ENCODE results near the gene SHTN1.

Gene SHTN1

GRCh38 chr10:116919164-116919563, 85.8 kb downstream of the SHTN1 start:
- TF ChIP-seq EGR1 (IDR thresholded peaks at IDR 0.05) (no peak), YY1 (IDR thresholded peaks at IDR 0.05; ENCODE audit: low read depth) (no peak), NFIC (IDR thresholded peaks at IDR 0.05) (no peak), CEBPB (IDR thresholded peaks at IDR 0.05) (no peak), EP300 (IDR thresholded peaks at IDR 0.05; ENCODE audit: borderline replicate concordance) (no peak), TEAD4 (IDR thresholded peaks at IDR 0.05) (no peak), ZBTB7A (IDR thresholded peaks at IDR 0.05; ENCODE audit: low read depth) (no peak), FOXM1 (IDR thresholded peaks at IDR 0.05; ENCODE audit: borderline replicate concordance, low read depth) (no peak)

- TF ChIP-seq EGR1 (IDR thresholded peaks at IDR 0.05), result no peak
- TF ChIP-seq FOXM1 (IDR thresholded peaks at IDR 0.05; ENCODE audit: borderline replicate concordance, low read depth), result no peak
- TF ChIP-seq YY1 (IDR thresholded peaks at IDR 0.05; ENCODE audit: low read depth), result no peak
- no peak for TF ChIP-seq CEBPB (IDR thresholded peaks at IDR 0.05)
- no peak for TF ChIP-seq TCF12 (IDR thresholded peaks at IDR 0.05; ENCODE audit: low read depth)
- TF ChIP-seq CREB1 (IDR thresholded peaks at IDR 0.05; ENCODE audit: low read depth), result no peak
- no peak for TF ChIP-seq TAF1 (IDR thresholded peaks at IDR 0.05; ENCODE audit: low read depth)
- no peak for TF ChIP-seq TEAD4 (IDR thresholded peaks at IDR 0.05)
- TF ChIP-seq NFIC (IDR thresholded peaks at IDR 0.05), result no peak
- no peak for TF ChIP-seq REST (IDR thresholded peaks at IDR 0.05; ENCODE audit: low read depth)
- no peak for TF ChIP-seq MAX (IDR thresholded peaks at IDR 0.05)
- no peak for TF ChIP-seq RAD21 (IDR thresholded peaks at IDR 0.05; ENCODE audit: low read depth)
- TF ChIP-seq EP300 (IDR thresholded peaks at IDR 0.05; ENCODE audit: borderline replicate concordance), result no peak
These were observed 86.4 kb downstream of the SHTN1 start for GRCh38 chr10:116918583-116918982.

GRCh38 chr10:116917481-116917880, 87.5 kb downstream of the SHTN1 start:
- TF ChIP-seq EP300 (IDR thresholded peaks at IDR 0.05; ENCODE audit: borderline replicate concordance), result no peak
- no peak for TF ChIP-seq CEBPB (IDR thresholded peaks at IDR 0.05)
- no peak for TF ChIP-seq TCF12 (IDR thresholded peaks at IDR 0.05; ENCODE audit: low read depth)
- TF ChIP-seq TEAD4 (IDR thresholded peaks at IDR 0.05), result no peak
- TF ChIP-seq NFIC (IDR thresholded peaks at IDR 0.05), result no peak
- TF ChIP-seq MAX (IDR thresholded peaks at IDR 0.05), result no peak
- no peak for TF ChIP-seq FOXM1 (IDR thresholded peaks at IDR 0.05; ENCODE audit: borderline replicate concordance, low read depth)
- TF ChIP-seq RAD21 (IDR thresholded peaks at IDR 0.05; ENCODE audit: low read depth), result no peak
- TF ChIP-seq REST (IDR thresholded peaks at IDR 0.05; ENCODE audit: low read depth), result no peak
- no peak for TF ChIP-seq TAF1 (IDR thresholded peaks at IDR 0.05; ENCODE audit: low read depth)
- no peak for TF ChIP-seq EGR1 (IDR thresholded peaks at IDR 0.05)
- TF ChIP-seq ZBTB7A (IDR thresholded peaks at IDR 0.05; ENCODE audit: low read depth), result no peak
- no peak for TF ChIP-seq CREB1 (IDR thresholded peaks at IDR 0.05; ENCODE audit: low read depth)
- no peak for TF ChIP-seq YY1 (IDR thresholded peaks at IDR 0.05; ENCODE audit: low read depth)
- no peak for TF ChIP-seq USF1 (IDR thresholded peaks at IDR 0.05)

GRCh38 chr10:116915340-116915739, 89.6 kb downstream of the SHTN1 start:
- TF ChIP-seq RAD21 (IDR thresholded peaks at IDR 0.05; ENCODE audit: low read depth) (no peak), NFIC (IDR thresholded peaks at IDR 0.05) (no peak), USF1 (IDR thresholded peaks at IDR 0.05) (no peak), TEAD4 (IDR thresholded peaks at IDR 0.05) (no peak)

- no peak for TF ChIP-seq CEBPB (IDR thresholded peaks at IDR 0.05)
- TF ChIP-seq NFIC (IDR thresholded peaks at IDR 0.05), result no peak
- no peak for TF ChIP-seq EGR1 (IDR thresholded peaks at IDR 0.05)
- no peak for TF ChIP-seq YY1 (IDR thresholded peaks at IDR 0.05; ENCODE audit: low read depth)
- no peak for TF ChIP-seq FOXM1 (IDR thresholded peaks at IDR 0.05; ENCODE audit: borderline replicate concordance, low read depth)
- TF ChIP-seq TCF12 (IDR thresholded peaks at IDR 0.05; ENCODE audit: low read depth), result no peak
- TF ChIP-seq ZBTB7A (IDR thresholded peaks at IDR 0.05; ENCODE audit: low read depth), result no peak
- TF ChIP-seq TEAD4 (IDR thresholded peaks at IDR 0.05), result no peak
- TF ChIP-seq RAD21 (IDR thresholded peaks at IDR 0.05; ENCODE audit: low read depth), result no peak
- no peak for TF ChIP-seq USF1 (IDR thresholded peaks at IDR 0.05)
- no peak for TF ChIP-seq CREB1 (IDR thresholded peaks at IDR 0.05; ENCODE audit: low read depth)
- no peak for TF ChIP-seq REST (IDR thresholded peaks at IDR 0.05; ENCODE audit: low read depth)
- TF ChIP-seq TAF1 (IDR thresholded peaks at IDR 0.05; ENCODE audit: low read depth), result no peak
- no peak for TF ChIP-seq MAX (IDR thresholded peaks at IDR 0.05)
These were observed 91.3 kb downstream of the SHTN1 start for GRCh38 chr10:116913695-116914094.
